OCI-LY1 (cell line): Measurements from ENCODE around the gene RASA3.

Source experiments
- H2AFZ ChIP-seq: fragments of 200-600 bp; sonication (generic), shearing (Covaris generic); 2 replicates; pipeline ENCODE4 v1.6.0; 2014; ENCODE audit warnings: antibody characterized with exemption, mild to moderate bottlenecking, low read length
- H3F3A ChIP-seq: fragments of 200-600 bp; sonication (generic), shearing (Covaris generic); 2 replicates; pipeline ENCODE4 v1.6.0; 2014; ENCODE audit warnings: mild to moderate bottlenecking, antibody characterized with exemption, low read length, moderate library complexity; ENCODE audit not compliant: insufficient read depth
- H3K27ac ChIP-seq: fragments of 200-600 bp; sonication (generic); 2 replicates; pipeline ENCODE4 v1.5.1; 2014; ENCODE audit warnings: low read length, mixed run types, mild to moderate bottlenecking, low read depth; ENCODE audit not compliant: poor library complexity, severe bottlenecking
- H3K27me3 ChIP-seq: fragments of 200-600 bp; sonication (generic); 2 replicates; pipeline ENCODE4 v1.6.0; 2014; ENCODE audit warnings: antibody characterized with exemption, mild to moderate bottlenecking, low read length, moderate library complexity; ENCODE audit not compliant: insufficient read depth
- H3K36me3 ChIP-seq: fragments of 200-600 bp; sonication (generic); 2 replicates; pipeline ENCODE4 v1.6.1; 2014; ENCODE audit warnings: mild to moderate bottlenecking, antibody characterized with exemption, low read length, moderate library complexity, mixed read lengths; ENCODE audit not compliant: insufficient read depth
- H3K4me1 ChIP-seq: fragments of 200-600 bp; sonication (generic); 2 replicates; pipeline ENCODE4 v1.5.1; 2014; ENCODE audit warnings: mild to moderate bottlenecking, low read length, moderate library complexity; ENCODE audit not compliant: insufficient read depth, severe bottlenecking
- H3K4me2 ChIP-seq: fragments of 200-600 bp; sonication (generic), shearing (Covaris generic); 2 replicates; pipeline ENCODE4 v1.6.1; 2014; ENCODE audit warnings: low read length
- H3K4me3 ChIP-seq: fragments of 200-600 bp; sonication (generic); 2 replicates; pipeline ENCODE4 v1.5.1; 2014; ENCODE audit warnings: low read length, low read depth, mild to moderate bottlenecking, mixed read lengths; ENCODE audit not compliant: poor library complexity, severe bottlenecking
- H3K79me2 ChIP-seq: fragments of 200-600 bp; shearing (Covaris generic); 2 replicates; pipeline ENCODE4 v1.6.1; 2016; ENCODE audit warnings: mixed run types, low read length, mixed read lengths; ENCODE audit not compliant: insufficient read depth
- H3K9ac ChIP-seq: fragments of 200-600 bp; sonication (generic), shearing (Covaris generic); 2 replicates; pipeline ENCODE4 v1.6.1; 2014; ENCODE audit warnings: mild to moderate bottlenecking, low read length, mixed read lengths
- H3K9me2 ChIP-seq: fragments of 200-600 bp; sonication (generic), shearing (Covaris generic); 2 replicates; pipeline ENCODE4 v1.6.1; 2014; ENCODE audit warnings: low read depth, mild to moderate bottlenecking, low read length, mixed read lengths
- H3K9me3 ChIP-seq: fragments of 200-600 bp; shearing (Covaris generic); 2 replicates; pipeline ENCODE4 v1.6.1; 2014; ENCODE audit warnings: low read length, mixed read lengths
- H4K20me1 ChIP-seq: fragments of 200-600 bp; sonication (generic), shearing (Covaris generic); 2 replicates; pipeline ENCODE4 v1.6.0; 2016; ENCODE audit warnings: mild to moderate bottlenecking, low read length; ENCODE audit not compliant: insufficient read depth
- EZH2 ChIP-seq: fragments of 200-600 bp; sonication (generic), shearing (Covaris generic); IDR thresholded peaks from 2 replicates; pipeline ENCODE4 v1.8.0; 2017; ENCODE audit warnings: borderline replicate concordance, mixed run types, mild to moderate bottlenecking, antibody characterized with exemption, low read length, moderate library complexity, mixed read lengths
- TF ChIP-seq, protein P1 (sequence below): fragments of 200-600 bp; sonication (generic), shearing (Covaris generic); IDR thresholded peaks from 2 replicates; pipeline ENCODE4 v1.5.1; 2017; ENCODE audit warnings: mild to moderate bottlenecking, antibody characterized with exemption, low read length, moderate library complexity, mixed read lengths

Gene RASA3

DNA sequence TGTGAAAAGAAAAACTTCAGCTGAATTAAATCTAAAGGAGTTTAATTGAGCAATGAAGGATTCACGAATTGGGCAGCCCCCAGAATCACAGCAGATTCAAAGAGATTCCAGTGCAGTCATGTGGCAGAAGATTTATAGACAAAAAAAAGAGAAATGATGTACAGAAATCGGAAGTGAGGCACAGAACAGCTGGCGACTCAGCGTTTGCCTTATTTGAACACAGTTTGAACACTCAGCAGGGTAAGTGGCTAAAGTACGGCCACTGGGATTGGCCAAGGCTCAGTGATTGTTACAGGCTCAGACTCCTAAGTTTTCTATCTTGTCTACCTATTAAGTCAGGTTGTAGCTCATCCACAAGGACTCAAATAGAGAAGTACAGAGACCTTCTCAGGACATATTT lies 35.0 kb upstream of the RASA3 start:
- peaks cover 13% of the 10 kb centered on the region for H3K27me3 ChIP-seq
- no peak overlapping the region for H3K9ac ChIP-seq
- no peaks in the 10 kb centered on the region for H3K9me2 ChIP-seq
- no peaks in the 10 kb centered on the region for H4K20me1 ChIP-seq
- no peak overlapping the region for H3K4me3 ChIP-seq
- H3K4me1 ChIP-seq, result no peaks in the 10 kb centered on the region
- H2AFZ ChIP-seq, result no peak overlapping the region
- no peak for TF ChIP-seq EZH2
- TF ChIP-seq, protein P1, sequence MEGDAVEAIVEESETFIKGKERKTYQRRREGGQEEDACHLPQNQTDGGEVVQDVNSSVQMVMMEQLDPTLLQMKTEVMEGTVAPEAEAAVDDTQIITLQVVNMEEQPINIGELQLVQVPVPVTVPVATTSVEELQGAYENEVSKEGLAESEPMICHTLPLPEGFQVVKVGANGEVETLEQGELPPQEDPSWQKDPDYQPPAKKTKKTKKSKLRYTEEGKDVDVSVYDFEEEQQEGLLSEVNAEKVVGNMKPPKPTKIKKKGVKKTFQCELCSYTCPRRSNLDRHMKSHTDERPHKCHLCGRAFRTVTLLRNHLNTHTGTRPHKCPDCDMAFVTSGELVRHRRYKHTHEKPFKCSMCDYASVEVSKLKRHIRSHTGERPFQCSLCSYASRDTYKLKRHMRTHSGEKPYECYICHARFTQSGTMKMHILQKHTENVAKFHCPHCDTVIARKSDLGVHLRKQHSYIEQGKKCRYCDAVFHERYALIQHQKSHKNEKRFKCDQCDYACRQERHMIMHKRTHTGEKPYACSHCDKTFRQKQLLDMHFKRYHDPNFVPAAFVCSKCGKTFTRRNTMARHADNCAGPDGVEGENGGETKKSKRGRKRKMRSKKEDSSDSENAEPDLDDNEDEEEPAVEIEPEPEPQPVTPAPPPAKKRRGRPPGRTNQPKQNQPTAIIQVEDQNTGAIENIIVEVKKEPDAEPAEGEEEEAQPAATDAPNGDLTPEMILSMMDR, result no peak
- H3K4me2 ChIP-seq, result no peak overlapping the region
- no peaks in the 10 kb centered on the region for H3F3A ChIP-seq
- no peaks in the 10 kb centered on the region for H3K36me3 ChIP-seq
- H3K79me2 ChIP-seq, result no peaks in the 10 kb centered on the region
- peaks cover 4% of the 10 kb centered on the region; the same call in 1 of the 2 replicates for H3K9me3 ChIP-seq
- H3K27ac ChIP-seq, result no peak overlapping the region

DNA sequence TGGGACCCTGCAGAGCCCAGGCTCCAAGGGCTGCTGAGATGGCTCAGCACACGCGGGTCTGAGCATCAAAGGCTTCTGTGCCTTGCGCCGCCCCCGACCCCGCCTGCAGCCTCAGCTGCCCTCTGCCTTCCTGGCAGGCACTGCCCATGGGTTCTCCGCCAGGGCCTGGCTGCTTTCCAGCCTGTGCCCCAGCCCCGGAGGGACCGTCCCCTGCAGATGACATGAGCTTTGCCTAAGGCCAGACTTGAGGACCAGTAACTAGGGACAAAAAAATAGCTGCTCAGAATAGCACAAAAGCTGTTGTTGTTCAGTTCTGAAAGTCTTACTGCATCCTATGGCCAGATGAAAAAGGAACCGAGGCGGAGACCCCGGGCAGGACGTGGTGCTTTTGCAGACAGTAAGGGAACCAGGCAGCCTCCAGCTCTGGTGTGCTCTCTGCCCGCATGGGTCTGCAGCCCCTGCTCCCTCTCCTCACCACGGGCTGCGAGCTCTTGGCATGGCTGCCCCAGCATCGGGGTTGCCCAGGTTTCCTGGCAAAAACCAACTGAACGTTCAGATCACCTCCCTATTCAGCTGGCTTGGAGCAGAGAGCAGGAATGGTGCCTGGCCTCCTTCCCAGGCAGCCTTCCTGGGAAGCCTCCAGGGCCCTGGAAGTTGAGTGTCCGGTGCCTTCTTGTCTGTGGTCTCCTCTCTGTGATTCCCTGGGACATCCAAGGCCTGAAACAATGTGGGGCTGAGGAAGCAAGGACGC lies 34.1 kb upstream of the RASA3 start:
- H3K27me3 ChIP-seq, result peaks cover 14% of the 10 kb centered on the region
- H3K27ac ChIP-seq, result no peak overlapping the region
- no peak overlapping the region for H2AFZ ChIP-seq
- TF ChIP-seq, protein P1, result no peak
- TF ChIP-seq EZH2, result no peak
- H3K36me3 ChIP-seq, result no peaks in the 10 kb centered on the region
- no peaks in the 10 kb centered on the region for H3K4me1 ChIP-seq
- H3K4me2 ChIP-seq, result no peak overlapping the region
- H3K79me2 ChIP-seq, result no peaks in the 10 kb centered on the region
- no peak overlapping the region for H3K4me3 ChIP-seq
- no peaks in the 10 kb centered on the region for H3K9me3 ChIP-seq
- no peaks in the 10 kb centered on the region for H4K20me1 ChIP-seq
- no peak overlapping the region for H3K9ac ChIP-seq
- no peaks in the 10 kb centered on the region for H3F3A ChIP-seq
- H3K9me2 ChIP-seq, result no peaks in the 10 kb centered on the region

DNA sequence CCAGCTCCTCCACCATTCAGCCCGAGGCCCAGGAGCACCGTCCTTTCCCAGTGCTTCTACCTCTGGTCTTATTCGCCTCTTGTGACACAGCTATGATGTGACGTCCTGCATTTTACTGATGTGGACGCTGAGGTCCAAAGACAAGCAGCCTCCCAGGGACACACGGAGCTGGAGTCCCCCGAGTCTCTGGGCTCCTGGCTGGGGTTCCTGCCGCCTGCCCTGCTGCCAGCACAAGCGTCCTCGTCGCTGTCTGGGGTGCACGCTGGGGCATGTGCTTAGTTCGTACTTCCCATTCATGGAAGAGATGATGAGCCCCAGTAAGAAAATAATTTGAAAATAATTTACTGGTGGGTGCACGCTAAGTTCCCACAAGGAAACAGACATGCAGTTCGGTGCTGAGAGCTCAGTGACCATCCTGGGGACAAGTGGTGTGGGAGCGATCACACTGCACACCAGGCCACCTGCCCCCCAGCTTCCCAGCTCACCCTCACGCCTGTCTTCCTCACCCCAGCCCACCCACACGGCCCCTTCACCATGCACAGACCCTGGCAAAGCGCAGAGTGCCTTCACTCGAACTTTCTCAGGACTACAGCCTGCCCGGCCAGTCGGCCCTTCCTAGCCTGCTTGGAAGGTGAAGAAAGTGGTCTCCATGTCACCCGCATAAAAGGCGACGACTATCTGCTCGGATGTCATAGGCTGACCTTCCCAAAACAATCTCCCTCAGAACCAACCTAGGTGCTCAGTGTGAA lies 32.4 kb upstream of the RASA3 start:
- H3K27ac ChIP-seq, result no peak overlapping the region
- no peak overlapping the region for H2AFZ ChIP-seq
- no peaks in the 10 kb centered on the region for H3F3A ChIP-seq
- TF ChIP-seq EZH2, result no peak
- TF ChIP-seq, protein P1, result no peak
- no peaks in the 10 kb centered on the region for H3K9me2 ChIP-seq
- H3K4me1 ChIP-seq, result no peaks in the 10 kb centered on the region
- H3K36me3 ChIP-seq, result no peaks in the 10 kb centered on the region
- H3K4me3 ChIP-seq, result no peak overlapping the region
- H3K79me2 ChIP-seq, result no peaks in the 10 kb centered on the region
- no peaks in the 10 kb centered on the region for H4K20me1 ChIP-seq
- peaks cover 17% of the 10 kb centered on the region for H3K27me3 ChIP-seq
- H3K4me2 ChIP-seq, result no peak overlapping the region
- no peaks in the 10 kb centered on the region for H3K9me3 ChIP-seq
- no peak overlapping the region for H3K9ac ChIP-seq
